ENCODE data around the gene UBAC2.

GRCh38 chr13:99267927-99268326, 67.3 kb downstream of the UBAC2 start:
- TF ChIP-seq, protein P1, sequence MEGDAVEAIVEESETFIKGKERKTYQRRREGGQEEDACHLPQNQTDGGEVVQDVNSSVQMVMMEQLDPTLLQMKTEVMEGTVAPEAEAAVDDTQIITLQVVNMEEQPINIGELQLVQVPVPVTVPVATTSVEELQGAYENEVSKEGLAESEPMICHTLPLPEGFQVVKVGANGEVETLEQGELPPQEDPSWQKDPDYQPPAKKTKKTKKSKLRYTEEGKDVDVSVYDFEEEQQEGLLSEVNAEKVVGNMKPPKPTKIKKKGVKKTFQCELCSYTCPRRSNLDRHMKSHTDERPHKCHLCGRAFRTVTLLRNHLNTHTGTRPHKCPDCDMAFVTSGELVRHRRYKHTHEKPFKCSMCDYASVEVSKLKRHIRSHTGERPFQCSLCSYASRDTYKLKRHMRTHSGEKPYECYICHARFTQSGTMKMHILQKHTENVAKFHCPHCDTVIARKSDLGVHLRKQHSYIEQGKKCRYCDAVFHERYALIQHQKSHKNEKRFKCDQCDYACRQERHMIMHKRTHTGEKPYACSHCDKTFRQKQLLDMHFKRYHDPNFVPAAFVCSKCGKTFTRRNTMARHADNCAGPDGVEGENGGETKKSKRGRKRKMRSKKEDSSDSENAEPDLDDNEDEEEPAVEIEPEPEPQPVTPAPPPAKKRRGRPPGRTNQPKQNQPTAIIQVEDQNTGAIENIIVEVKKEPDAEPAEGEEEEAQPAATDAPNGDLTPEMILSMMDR (IDR thresholded peaks at IDR 0.05): no peak
- TF ChIP-seq POLR2AphosphoS5 (IDR thresholded peaks at IDR 0.05) (no peak), POLR2A (IDR thresholded peaks at IDR 0.05) (no peak)

Measured in suprapubic skin (tissue), 4 donors.